ENCODE measurements around the gene ASPG.

Gene ASPG

DNA sequence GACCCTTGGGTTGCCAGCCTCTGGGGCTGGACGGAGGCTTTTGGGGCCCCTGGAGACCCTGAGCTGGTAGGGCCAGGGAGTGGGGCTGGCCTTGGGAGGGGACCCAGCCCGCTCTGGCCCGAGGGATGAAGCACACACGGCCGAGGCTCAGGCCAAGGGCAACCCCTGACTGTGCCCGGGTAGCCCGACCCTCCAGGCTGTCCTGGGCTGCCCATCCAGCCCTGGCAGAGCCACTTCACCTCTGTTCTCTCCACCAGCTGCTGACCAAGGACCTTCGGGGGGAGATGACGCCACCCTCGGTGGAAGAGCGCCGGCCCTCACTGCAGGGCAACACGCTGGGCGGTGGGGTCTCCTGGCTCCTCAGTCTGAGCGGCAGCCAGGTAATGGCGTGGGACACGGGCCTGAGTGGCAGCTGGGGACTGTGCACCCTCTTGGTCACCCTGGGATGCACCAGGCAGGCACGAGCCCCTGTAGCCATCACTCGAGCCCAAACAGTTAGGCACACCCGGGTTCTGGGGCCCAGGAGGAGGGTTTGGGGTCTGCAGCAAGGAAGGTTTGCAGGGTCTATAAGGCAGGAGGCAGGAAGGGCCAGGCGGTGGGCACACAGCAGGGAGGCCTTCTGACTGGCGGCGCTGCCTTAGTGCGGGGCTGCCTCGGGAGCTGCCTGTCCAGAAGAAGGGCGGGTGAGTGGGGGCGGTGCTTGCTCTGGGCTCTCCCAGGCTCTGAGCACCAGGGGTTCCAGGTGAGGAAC, 19.7 kb downstream of the ASPG start:
- DNase-seq (ENCODE audit: low spot score) (no peak), FAIRE-seq (no peak)

DNA sequence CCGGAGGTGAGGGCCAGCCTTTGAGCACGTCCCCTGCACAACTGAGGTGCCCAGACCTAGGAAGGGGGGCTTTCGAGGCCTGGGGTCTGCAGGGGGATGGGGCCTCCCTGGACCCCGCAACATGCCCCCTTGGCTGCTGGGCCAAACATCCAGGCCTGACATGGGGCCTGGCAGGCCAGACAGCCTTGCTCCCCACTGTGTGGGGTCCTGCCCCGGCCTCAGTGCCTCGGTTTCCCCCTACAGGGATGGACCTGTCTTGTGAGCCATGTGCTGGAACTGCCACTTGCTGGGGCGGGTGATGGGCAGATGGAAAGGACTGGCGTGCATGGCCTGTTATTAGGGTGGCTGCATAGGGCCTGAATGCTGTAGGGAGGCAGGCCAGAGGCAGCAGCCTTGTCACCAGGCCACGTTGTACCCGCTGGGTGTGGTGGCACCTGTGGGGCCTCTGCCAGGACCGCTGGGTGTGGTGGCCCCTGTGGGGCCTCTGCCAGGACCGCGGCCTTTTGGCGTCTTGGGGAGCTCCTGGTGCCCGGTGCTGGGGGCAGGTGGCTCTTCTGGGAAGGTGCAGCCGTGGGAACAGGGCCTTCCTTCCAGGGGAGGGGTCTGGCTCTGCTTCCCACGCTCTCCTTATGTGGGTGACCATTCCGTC, 20.4 kb downstream of the ASPG start:
- DNase-seq (ENCODE audit: low spot score) (no peak), FAIRE-seq (no peak)

DNA sequence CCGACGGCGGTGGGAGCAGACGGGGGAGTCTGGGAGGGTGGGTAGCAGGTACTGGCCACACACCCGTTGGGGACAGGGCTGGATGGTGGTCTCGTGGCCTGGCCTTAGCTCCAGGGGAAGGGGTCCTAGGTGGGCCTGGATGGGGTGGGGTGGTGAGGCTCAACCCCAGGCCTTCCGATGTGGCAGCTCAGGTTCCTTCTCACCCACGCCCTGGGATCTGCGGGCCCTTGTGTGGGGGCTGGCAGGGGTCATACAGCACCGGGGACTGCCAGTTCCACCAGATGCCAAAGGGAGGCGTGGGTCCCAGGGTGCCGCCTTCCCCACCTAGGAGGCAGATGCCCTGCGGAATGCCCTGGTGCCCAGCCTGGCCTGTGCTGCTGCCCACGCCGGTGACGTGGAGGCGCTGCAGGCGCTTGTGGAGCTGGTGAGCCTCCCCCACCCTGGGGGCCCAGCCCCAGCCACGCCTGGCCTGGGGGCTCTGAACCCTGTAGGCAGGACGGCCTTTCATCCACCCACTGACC, 21.0 kb downstream of the ASPG start:
- FAIRE-seq (no peak), DNase-seq (ENCODE audit: low spot score) (no peak)

DNA sequence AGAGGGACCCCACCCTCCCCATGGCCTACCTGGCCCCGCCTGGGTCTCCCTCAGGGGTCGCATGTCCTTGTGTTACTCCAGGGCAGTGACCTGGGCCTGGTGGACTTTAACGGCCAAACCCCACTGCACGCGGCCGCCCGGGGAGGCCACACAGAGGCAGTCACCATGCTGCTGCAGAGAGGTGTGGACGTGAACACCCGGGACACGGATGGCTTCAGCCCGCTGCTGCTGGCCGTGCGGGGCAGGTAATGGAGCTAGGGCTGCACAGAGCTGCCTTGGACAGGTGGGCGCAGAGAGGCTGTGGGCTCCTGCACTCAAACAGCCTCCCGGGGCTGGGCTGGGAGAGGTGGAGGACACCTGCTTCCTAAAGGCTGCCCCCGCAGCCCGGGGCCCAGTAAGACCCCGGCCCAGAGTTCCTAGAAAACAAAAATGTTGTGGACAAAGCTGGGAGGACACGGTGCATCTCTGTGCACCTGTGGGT, 21.6 kb downstream of the ASPG start:
- no peak for FAIRE-seq

DNA sequence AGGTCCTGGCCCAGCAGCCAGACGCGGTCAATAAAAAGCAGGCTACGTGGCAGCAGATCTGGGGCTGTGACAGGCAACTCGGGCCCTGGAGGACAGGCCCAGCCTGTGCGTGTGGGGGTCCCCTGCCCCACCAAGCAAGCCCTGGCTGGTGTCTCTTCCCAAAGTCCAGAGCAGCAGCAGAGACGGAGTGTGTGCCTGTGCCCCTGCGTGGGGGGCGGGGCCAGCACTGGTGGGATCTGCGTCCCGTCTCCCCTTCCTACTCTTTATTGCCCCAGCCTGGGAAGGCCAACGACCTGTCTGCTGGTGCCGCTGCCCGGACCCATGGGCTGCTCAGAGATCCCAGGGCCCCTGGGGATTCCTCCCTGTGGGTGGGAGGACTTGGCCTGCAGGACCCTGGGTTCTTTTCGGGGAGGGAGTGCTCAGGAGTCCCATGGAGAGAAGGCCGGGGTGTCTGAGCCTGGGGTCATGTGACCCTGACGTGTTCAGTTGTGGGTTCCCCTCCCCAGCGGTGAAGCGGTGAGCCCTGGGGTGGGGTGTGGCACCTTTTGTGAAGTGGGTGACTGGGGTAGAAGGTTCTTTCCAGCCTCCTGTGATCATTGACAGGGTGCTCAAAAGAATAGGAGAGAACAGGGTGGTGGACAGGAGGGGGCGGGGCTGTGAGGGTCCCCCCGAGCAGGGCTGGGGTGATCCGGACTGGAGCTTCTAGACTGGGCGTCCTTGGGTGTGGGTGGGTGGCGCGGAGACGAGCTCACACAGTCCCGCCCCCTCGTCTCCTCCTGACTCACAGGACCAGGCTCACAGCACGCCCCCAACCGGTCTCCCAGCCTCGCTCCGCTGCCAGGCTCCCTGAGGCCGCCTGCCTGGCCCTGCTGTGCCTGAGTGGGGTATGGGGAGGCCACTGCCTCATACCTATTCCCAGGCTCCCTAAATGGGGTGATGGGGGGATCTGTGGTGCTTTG, 22.4 kb downstream of the ASPG start:
- FAIRE-seq (no peak), DNase-seq (ENCODE audit: low spot score) (peak; percentile 51)

More for the DNA sequence above, 21.6 kb downstream of the ASPG start:
- no peak for DNase-seq (ENCODE audit: low spot score)

DNA sequence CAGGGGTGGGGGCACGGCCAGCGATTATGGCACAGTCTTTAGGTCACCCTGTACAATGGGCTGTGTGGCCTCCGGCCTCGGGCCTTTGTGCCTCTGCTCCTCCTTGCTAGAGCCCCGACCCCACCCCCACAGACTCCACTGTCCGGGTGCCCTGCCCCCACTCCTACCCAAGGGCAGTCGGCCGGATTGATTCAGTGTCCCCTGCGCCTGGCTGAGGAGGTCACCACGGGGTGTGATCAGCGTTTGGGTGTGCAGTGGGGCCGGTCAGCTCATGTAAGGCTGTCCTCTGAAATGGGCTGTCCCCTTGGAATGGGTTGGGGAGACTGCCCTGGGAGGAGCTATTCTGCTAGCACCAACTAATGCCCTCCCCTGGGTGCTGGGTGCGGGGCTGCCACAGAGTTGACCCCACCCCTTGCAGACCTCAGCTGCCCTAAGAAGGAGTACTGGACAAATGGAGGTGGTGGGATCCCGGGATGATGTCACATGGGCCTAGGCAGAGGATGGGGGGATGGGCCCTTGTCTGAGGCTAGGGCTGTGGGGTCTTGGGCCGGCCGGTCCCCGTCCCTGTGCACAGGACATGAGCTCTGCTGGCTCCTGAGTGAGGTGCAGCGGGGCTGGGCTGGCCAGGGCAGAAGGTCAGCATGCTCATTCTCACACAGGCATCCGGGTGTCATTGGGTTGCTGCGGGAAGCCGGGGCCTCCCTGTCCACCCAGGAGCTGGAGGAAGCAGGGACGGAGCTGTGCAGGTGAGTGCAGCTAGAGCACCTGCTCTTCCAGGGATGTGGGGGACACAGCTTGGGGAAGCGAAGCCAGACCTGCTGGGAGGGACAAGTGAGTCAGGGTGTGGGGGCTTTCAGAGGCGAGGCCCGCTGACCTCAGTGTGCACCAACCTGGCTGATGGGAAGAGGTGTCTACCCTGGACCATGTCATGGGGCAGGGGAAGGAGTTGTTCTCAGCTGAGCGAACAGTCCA, 23.4 kb downstream of the ASPG start:
- no peak for FAIRE-seq
- DNase-seq (ENCODE audit: low spot score), result no peak

DNA sequence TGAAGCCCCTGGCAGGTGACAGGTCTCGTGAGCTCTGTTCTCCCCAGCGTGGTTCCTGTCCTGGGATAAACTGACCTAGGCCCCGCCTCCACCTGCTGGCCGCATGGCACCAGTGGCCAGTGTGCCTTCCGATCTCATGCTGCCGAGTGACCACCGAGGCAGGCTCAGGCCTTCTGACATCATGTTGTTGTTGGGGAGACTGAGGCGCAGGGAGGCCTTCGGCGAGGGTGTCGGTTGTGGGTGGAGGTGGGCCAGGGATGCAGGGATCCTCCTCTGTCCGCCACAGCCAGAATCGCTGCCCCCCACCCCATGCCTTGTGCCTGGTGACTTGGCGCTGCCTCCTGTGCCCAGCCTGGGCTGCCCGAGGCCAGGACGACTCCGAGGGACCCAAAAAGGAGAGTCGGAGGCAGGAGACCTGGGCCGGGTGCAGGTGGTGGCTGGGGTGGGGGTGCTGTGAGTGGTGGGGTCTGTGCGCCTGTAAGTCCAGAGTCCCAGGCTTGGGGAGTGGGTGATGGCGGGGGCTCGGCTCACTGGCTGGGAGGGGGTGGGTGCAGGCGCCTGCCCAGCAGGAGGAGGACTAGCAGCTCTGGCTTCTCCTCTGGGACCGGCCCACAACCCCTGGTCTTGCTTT, 24.3 kb downstream of the ASPG start:
- DNase-seq (ENCODE audit: low spot score) (no peak), FAIRE-seq (no peak)

DNA sequence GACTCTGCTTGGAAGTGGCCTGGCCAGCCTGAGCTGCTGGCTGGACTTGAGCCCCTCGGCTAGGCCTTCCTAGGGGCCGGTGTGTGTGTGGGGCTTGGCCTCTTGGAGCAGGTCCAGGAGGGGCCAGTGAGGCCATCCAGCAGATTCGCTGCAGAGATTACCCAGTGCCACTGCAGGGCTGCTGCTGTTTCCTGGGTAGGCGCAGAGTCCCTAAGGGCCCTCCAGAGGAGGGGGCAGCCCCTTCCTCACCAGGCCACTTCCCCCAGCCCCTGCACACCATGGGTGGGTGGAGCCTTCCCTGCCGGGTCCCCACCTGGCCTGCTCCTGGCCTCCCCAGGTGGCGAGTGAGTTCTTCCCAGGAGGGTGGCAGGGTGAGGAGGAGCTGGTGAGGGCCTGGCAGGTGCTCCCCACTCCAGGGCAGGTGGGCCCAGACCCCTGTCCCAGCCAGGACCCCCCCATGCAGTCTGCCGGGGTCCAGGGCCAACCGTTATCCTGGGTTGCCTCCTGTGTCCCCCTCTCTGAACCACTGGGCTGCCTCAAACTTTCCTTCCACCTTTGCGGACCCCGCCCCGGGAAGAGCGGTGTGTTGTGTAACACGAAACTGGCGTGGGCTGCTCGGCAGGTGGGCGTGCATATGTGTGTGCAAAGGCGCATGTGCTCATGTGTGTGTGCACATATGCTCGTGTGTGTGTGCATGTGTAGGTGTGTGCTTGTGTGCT, 25.1 kb downstream of the ASPG start:
- DNase-seq (ENCODE audit: low spot score) (no peak), FAIRE-seq (no peak)

DNA sequence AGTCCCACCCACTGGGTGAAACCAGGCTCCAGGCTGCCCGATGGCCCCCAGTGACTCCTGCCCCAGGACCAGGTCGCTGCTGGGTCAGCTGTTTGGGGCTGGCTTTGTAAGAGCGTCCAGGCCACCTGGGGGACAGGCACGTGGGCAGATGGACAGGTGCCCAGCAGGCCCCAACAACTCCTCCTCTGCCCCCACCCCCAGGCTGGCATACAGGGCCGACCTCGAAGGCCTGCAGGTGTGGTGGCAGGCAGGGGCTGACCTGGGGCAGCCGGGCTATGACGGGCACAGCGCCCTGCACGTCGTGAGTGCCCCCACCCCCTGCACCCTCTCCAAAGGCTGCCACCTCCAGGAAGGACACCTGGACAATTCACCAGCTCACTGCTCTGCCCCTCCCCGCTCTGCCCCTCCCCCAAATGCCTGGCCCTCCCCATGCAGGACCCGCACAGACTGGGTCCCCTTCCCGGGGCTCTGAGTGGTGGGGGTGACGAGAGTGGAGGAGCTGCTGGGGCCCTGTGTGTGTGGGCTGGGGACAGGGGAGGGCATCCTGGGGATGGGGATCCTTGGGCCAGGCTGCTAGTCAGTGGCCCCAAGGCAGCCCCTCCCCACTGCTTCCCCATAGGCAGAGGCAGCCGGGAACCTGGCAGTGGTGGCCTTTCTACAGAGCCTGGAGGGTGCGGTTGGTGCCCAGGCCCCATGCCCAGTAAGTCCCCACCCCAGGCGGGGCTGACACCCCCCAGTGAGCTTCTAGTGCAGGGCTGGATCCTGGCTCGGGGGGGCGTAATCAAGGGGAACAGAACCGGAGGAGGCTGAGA, 26.0 kb downstream of the ASPG start:
- no peak for DNase-seq (ENCODE audit: low spot score)
- FAIRE-seq, result no peak

DNA sequence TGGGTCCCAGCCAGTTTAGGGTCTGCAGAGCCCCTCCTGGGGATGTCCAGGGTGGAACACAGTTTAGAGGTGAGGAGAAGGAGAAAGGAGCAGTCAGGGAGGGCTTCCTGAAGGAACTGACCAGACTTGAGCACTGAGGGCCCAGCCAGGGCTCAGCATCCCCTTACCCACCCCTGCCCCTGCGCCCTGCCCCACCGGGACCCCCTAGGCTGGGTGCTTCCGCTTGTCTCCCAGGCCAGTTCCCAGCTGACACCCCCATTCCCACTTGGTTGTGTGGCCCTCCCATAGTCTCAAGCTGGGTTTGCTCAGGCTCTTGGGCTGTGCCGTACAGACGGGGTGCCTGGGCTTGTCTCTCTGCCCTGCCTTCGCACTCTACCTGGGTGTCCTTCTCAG, 26.6 kb downstream of the ASPG start:
- no peak for DNase-seq (ENCODE audit: low spot score)
- no peak for FAIRE-seq

DNA sequence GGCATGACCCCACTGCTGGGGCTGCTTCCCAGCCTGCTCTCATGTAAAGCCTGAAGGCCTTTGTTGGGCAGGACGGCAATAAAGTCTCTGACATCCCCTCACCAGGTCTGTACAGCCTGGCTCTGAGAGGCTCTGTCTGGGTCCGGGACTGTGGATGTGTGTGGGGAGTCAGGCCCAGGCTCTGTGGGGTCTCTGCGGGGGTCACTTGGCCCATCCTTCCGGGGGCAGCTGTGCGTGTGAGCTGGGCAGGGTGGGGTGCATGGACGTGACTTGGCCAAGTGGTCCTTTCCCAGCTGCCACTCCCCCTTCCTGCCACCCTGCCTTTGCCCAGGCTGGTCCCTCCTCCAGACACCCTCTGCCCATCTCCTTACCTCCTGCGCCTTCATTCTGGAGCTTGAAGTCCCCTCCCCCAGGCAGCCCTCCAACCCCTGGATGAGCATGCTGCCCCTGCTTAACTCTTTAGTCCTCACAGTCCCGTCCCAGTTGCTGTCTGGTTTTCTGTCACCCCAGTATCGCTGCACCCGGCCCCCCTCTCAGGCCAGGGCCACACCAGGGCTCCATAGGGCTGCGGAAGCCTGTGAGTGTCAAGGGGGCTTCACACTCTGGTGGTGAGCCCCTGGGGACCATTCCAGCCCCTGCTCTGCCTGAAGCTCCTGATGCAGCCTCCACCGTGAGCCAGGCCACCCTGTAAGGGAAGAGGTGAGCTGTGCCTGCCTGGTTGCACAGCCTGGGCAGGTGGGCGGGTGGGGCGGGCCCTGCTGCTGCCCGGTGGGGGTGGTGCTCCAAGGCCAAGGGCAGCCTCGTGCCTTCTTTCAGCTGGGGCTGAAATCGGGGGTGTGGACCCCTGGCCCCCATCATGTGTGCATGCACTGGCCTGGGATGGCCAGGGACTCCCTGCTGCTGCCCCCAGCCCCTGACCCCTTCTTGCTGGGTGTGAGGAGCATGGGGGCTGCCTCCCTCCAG, 27.4 kb downstream of the ASPG start:
- FAIRE-seq, result no peak
- DNase-seq (ENCODE audit: low spot score), result no peak

DNA sequence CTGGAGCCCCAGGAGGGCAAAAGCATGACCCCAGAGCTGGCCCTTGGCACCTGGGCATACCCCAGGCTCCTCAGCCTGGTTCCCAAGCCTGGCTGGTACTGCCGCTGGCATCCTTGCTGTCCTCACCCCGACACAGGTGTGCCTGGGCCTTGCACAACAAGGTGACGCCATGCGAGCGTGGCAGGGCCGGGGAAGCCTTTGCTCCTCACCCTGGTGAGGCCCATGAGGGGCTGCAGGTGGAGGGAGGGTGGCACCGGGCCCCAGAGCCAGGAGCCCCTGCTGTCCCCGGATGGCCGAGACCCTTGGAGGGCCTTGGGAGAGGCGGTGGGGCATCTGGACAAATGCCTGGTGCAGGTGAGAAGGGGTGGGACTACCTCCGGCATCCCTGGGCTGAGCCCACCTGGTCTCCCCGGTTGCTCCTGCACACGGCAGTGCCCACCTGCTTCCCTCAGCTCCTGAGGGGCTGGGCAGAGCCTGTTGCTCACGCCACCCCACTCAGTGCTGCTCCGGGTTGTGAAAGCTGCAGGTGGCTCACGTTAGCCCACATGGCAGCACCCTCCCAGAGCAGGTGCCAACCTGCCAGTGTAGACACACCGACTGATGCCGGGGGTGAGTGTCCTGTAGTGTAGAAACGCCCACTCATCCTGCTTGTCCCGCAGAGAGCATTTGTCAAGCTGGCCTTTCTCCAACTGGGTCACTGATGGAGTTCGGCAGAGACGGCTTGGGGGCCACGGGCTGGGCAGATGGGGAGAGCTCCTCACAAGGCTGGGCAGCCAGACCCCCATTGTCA, 28.3 kb downstream of the ASPG start:
- DNase-seq (ENCODE audit: low spot score) (no peak), FAIRE-seq (no peak)

DNA sequence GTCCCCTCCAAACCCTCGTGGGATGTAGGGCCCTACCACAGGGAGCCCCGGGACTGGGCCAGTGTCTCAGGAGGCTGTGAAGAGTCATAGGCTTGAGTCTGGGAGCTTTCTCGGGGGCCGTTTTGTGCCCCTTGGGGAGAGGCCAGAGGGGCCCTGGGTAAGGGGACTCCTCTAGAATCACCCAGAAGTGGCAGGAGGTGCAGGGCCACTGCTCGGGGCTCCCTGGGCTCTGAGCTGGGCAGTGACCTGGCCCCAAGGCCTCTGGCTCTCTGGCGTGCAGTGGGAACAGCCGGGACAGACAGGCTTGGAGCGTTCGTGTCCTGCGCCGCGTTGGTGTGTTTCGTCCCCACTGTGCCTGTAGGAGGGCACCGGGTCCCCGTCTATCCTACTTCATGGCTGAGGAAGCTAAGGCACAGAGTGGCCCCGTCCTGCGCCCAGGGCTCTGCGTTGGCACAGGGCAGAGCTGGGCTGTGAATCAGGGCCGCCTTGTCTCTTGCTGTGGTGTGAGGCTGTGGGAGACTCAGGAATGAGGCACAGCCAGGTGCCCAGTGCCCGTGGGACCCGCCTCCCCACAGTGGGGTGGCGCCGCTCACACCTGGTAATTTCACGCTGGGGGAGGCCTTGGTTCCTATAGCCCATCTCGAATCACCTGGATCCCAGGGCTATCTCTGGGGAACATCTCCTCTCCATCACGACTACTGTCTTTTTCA, 29.1 kb downstream of the ASPG start:
- no peak for DNase-seq (ENCODE audit: low spot score)
- FAIRE-seq, result no peak

DNA sequence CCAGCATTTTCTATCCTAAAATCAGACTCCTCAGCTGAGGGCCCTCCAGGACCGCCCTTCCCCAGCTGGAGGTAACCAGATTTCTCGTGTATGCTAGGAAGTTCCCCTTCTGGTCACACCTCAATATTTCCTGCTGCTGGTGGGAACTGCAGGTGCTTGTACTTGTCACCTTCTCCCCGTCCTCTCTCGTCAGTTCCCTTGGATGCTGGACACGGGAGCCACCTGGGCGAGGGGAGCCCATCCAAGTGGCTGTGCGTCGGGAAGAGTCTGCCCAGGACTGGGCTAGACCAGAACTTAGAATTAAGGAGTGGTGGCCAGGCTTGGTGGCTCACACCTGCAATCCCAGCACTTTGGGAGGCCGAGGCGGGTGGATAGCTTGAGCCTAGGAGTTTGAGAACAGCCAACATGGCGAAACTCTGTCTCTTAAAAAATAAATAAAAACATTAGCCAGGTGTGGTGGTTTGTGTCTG, 29.7 kb downstream of the ASPG start:
- FAIRE-seq, result no peak
- DNase-seq (ENCODE audit: low spot score), result no peak

DNA sequence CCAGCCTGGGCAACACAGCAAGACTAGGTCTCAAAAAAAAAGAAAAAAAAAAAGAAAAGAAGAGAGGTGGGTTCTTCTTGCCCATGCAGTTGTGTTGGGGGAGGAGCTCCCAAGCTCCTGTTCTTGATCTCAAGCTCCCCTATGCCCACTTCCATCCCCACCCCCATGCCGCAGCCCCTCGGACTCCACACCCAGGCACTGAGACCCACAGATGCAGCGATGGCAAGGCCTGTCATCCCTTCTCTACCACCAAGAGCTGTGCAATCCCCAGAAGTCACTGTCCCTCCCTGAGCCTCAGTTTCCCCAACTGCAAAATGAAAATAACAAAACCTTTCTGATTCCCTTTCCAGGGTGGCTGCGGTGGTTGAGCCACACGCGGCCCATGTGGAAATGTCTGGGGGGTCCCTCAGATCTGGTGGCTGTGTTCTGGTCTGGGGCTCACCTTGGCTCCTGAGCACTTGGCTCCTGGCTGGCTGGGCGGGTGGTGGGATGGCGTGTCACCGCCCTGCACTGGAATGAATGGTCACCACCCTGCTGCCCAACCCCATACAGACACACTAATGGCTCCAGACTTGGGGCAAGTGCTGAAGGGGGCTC, 30.3 kb downstream of the ASPG start:
- FAIRE-seq (no peak), DNase-seq (ENCODE audit: low spot score) (no peak)

Data from urothelium cell line (cell line).